Left lung (tissue), 10 donors: ENCODE results near the gene ACTL8. TPM values are rescaled to one million over a fixed set of nuclear protein-coding genes. Genes with fewer than 3 reads are reported as not detected.

Experiments
- ATAC-seq: fragments of 200-7000 bp; cut with Tn5 transposase; one replicate; pipeline ENCODE4 v1.9.1; 2020; ENCODE audit warnings: moderate library complexity
- DNase-seq, 4 donors: peaks; one replicate each; pipeline ENCODE4 v3.0.0-alpha.2; 2013 to 2020
- H3K27ac ChIP-seq, 2 donors: fragments of 200-600 bp; sonication (generic) in 1 of 2; one replicate each; pipeline versions ENCODE4 v1.5.0 to v1.8.0; 2020 to 2021
- H3K27me3 ChIP-seq, 2 donors: fragments of 200-600 bp; sonication (generic) in 1 of 2; one replicate each; pipeline versions ENCODE4 v1.5.0 to v1.8.0; 2020 to 2021
- H3K36me3 ChIP-seq, 2 donors: fragments of 200-600 bp; sonication (generic) in 1 of 2; one replicate each; pipeline versions ENCODE4 v1.5.0 to v1.8.0; 2020 to 2021
- H3K4me1 ChIP-seq, 2 donors: fragments of 200-600 bp; one replicate each; pipeline ENCODE4 v1.8.0; 2021
- H3K4me3 ChIP-seq, 2 donors: fragments of 200-600 bp; sonication (generic) in 1 of 2; one replicate each; pipeline versions ENCODE4 v1.5.0 to v1.8.0; 2020 to 2021; ENCODE audit warnings: mild to moderate bottlenecking in 1 of 2
- H3K9me3 ChIP-seq, 2 donors: fragments of 200-600 bp; sonication (generic) in 1 of 2; one replicate each; pipeline versions ENCODE4 v1.5.0 to v1.8.0; 2020 to 2021
- intact Hi-C, 2 donors: fragments of 100-400 bp; cut with DNase I; formaldehyde crosslinking; loops; one replicate each; pipeline versions ENCODE4 v1.11.2 to v1.14.2; 2022
- polyA plus RNA-seq, 6 donors: library from polyadenylated mRNA; unstranded; fragments of 120-200 nt; gene quantifications; one replicate each; pipeline ENCODE4 v1.2.1, GENCODE V29; 2013; ENCODE audit not compliant: insufficient read length in 6 of 6
- total RNA-seq, 2 donors: library from RNA; stranded (reverse); fragmentation: NEBNext Ultra II Directional; extraction: Animal tissue kit (Norgen Biotek cat#: 25700); gene quantifications; one replicate each; pipeline ENCODE4 v1.2.1, GENCODE V29; 2021
- TF ChIP-seq, protein P1 (sequence below), 2 donors: fragments of 200-600 bp; sonication (generic) in 1 of 2; IDR thresholded peaks; one replicate each; pipeline versions ENCODE4 v1.5.0 to v1.8.0; 2021; ENCODE audit warnings: antibody characterized with exemption in 2 of 2
- donor health status: DM: no; HTN: yes; CAD: no.
- donor health status: DM: no; HTN: no; CAD: no.

The ACTL8 gene
- total and polyA plus RNA-seq, 8 donors: not detected

DNA sequence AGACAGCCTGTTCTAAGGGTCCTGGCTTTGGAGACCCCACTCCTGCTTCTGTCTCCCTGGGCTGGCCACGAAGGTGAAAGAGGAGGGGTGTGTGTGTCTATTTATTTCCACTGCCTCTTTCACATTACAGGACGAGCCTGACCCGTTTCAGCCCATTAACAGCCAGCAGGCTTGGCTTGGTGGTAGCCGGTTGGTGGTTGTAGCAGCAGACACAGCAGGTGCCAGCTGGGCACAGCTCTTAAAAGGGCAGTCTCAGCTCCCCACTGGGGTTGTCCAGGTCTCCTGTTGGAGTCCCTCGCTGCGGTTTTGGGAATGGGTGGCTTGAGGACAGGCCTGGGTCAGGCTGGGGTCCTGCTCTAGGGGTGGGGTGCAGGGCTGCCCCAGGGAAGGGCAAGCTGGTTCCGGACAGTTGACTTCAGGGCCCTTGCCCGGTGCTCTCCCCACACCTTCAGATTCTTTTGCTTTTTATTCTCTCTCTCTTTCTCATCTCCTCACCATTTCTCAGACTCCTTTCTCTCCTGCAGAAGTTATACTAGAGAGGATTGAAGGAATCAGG is 84.6 kb downstream of the ACTL8 start:
- intact Hi-C loops: no loop called here
- TF ChIP-seq, protein P1, sequence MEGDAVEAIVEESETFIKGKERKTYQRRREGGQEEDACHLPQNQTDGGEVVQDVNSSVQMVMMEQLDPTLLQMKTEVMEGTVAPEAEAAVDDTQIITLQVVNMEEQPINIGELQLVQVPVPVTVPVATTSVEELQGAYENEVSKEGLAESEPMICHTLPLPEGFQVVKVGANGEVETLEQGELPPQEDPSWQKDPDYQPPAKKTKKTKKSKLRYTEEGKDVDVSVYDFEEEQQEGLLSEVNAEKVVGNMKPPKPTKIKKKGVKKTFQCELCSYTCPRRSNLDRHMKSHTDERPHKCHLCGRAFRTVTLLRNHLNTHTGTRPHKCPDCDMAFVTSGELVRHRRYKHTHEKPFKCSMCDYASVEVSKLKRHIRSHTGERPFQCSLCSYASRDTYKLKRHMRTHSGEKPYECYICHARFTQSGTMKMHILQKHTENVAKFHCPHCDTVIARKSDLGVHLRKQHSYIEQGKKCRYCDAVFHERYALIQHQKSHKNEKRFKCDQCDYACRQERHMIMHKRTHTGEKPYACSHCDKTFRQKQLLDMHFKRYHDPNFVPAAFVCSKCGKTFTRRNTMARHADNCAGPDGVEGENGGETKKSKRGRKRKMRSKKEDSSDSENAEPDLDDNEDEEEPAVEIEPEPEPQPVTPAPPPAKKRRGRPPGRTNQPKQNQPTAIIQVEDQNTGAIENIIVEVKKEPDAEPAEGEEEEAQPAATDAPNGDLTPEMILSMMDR (IDR thresholded peaks at IDR 0.05): no peak
- peaks cover 0 to 52% of the 10 kb centered on the region in 2 donors for H3K27me3 ChIP-seq
- DNase-seq (no peak), ATAC-seq (no peak)
- no peaks in the 10 kb centered on the region for H3K9me3 ChIP-seq
- no peak overlapping the region for H3K4me3 ChIP-seq
- H3K4me1 ChIP-seq: no peaks in the 10 kb centered on the region
- no peak overlapping the region for H3K27ac ChIP-seq
- no peaks in the 10 kb centered on the region for H3K36me3 ChIP-seq

DNA sequence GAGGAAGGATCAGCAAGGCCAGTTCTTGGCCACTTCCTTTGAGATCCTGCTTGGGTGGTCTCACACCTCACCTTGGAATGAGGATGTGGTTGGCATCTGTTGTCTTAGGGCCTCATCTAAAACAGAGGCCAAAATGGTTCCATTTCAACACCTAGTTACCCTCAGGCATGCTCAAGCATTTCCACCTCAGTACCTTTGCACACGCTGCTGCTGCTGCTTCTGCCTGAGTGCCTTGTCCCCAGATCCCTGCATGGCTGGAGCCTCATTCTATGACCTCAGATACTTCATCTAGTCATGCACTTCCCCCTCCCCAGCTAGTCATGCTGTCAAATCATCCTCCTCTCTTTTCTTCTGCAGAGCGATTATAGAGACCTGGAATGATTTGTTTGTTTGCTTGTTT is 86.8 kb downstream of the ACTL8 start:
- H3K27me3 ChIP-seq: peaks cover 0 to 35% of the 10 kb centered on the region in 2 donors
- intact Hi-C loops: no loop called here
- H3K9me3 ChIP-seq: no peaks in the 10 kb centered on the region
- ATAC-seq (no peak), DNase-seq (no peak)
- TF ChIP-seq, protein P1 (IDR thresholded peaks at IDR 0.05): no peak
- H3K4me1 ChIP-seq: no peaks in the 10 kb centered on the region
- H3K27ac ChIP-seq: no peak overlapping the region
- H3K4me3 ChIP-seq: no peak overlapping the region
- no peaks in the 10 kb centered on the region for H3K36me3 ChIP-seq

- Histone ChIP-seq H3K4me1 (no peaks in the 10 kb centered on the region), H3K27ac (no peak overlapping the region), H3K4me3 (no peak overlapping the region), H3K27me3 (peaks cover 0 to 29% of the 10 kb centered on the region in 2 donors), H3K9me3 (no peaks in the 10 kb centered on the region), H3K36me3 (no peaks in the 10 kb centered on the region)
- ATAC-seq (no peak), DNase-seq (no peak)
- intact Hi-C loops: no loop called here
- TF ChIP-seq, protein P1 (IDR thresholded peaks at IDR 0.05): no peak
Observed at GRCh38 chr1:17842686-17843085, 87.6 kb downstream of the ACTL8 start.

- TF ChIP-seq, protein P1 (IDR thresholded peaks at IDR 0.05): no peak
- DNase-seq (no peak), ATAC-seq (no peak)
- Histone ChIP-seq H3K4me1 (no peaks in the 10 kb centered on the region), H3K4me3 (no peak overlapping the region), H3K27me3 (peaks cover 0 to 25% of the 10 kb centered on the region in 2 donors), H3K27ac (no peak overlapping the region), H3K36me3 (no peaks in the 10 kb centered on the region), H3K9me3 (no peaks in the 10 kb centered on the region)
- intact Hi-C loops: no loop called here
Observed at GRCh38 chr1:17844185-17844826, 89.2 kb downstream of the ACTL8 start.

DNA sequence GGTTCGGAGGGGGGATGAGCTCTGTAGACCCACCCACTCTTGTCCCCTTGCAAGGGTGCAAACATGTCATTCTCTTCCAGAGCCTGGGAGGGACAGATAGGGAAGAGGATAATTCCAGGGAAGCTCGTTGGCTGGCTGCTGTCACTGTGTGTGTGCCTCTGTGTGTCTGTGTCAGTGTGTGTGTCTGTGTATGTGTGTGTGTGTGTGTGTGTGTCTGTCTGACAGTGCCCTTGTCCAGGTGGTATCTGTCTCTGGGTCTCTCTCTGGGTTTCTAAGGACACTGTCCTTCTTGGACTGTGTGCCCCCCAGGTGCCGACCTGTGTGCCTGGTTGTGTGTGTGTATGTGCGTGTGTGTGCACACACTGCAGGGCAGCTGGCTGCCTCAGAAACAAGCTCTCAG is 90.5 kb downstream of the ACTL8 start:
- TF ChIP-seq, protein P1 (IDR thresholded peaks at IDR 0.05): no peak
- H3K27me3 ChIP-seq: peaks cover 0 to 25% of the 10 kb centered on the region in 2 donors
- ATAC-seq: no peak

More for the DNA sequence above, 90.5 kb downstream of the ACTL8 start:
- Histone ChIP-seq H3K9me3 (no peaks in the 10 kb centered on the region), H3K4me3 (no peak overlapping the region), H3K4me1 (no peaks in the 10 kb centered on the region), H3K36me3 (no peaks in the 10 kb centered on the region), H3K27ac (no peak overlapping the region)
- intact Hi-C loops: no loop called here
- no peak for DNase-seq
